Coronary artery (tissue), 2 donors: ENCODE data around the gene MX2.

ENCODE experiments used
- DNase-seq: peaks from one replicate; pipeline ENCODE4 v3.0.0-alpha.2; 2017; ENCODE audit warnings: low spot score
- H3K27ac ChIP-seq, 2 donors: fragments of 200-600 bp; sonication (generic); one replicate each; pipeline ENCODE4 v1.5.1; 2016 to 2019
- H3K4me3 ChIP-seq: fragments of 200-600 bp; sonication (generic); 2 replicates; pipeline ENCODE4 v1.5.1; 2016; ENCODE audit warnings: mild to moderate bottlenecking, moderate library complexity
- TF ChIP-seq, protein P1 (sequence below): fragments of 200-600 bp; sonication (generic); IDR thresholded peaks from one replicate; pipeline ENCODE4 v1.5.1; 2019; ENCODE audit warnings: antibody characterized with exemption

Gene MX2

GRCh38 chr21:41388259-41388658 lies 26.4 kb downstream of the MX2 start:
- H3K27ac ChIP-seq = no peak overlapping the region

GRCh38 chr21:41390043-41390639 lies 28.3 kb downstream of the MX2 start:
- DNase-seq = peak; percentile 31
- Histone ChIP-seq H3K27ac (no peak overlapping the region), H3K4me3 (no peak overlapping the region)
- TF ChIP-seq, protein P1, sequence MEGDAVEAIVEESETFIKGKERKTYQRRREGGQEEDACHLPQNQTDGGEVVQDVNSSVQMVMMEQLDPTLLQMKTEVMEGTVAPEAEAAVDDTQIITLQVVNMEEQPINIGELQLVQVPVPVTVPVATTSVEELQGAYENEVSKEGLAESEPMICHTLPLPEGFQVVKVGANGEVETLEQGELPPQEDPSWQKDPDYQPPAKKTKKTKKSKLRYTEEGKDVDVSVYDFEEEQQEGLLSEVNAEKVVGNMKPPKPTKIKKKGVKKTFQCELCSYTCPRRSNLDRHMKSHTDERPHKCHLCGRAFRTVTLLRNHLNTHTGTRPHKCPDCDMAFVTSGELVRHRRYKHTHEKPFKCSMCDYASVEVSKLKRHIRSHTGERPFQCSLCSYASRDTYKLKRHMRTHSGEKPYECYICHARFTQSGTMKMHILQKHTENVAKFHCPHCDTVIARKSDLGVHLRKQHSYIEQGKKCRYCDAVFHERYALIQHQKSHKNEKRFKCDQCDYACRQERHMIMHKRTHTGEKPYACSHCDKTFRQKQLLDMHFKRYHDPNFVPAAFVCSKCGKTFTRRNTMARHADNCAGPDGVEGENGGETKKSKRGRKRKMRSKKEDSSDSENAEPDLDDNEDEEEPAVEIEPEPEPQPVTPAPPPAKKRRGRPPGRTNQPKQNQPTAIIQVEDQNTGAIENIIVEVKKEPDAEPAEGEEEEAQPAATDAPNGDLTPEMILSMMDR = no peak

More at GRCh38 chr21:41388259-41388658, 26.4 kb downstream of the MX2 start:
- no peak overlapping the region for H3K4me3 ChIP-seq
- TF ChIP-seq, protein P1 = no peak
- no peak for DNase-seq

DNA sequence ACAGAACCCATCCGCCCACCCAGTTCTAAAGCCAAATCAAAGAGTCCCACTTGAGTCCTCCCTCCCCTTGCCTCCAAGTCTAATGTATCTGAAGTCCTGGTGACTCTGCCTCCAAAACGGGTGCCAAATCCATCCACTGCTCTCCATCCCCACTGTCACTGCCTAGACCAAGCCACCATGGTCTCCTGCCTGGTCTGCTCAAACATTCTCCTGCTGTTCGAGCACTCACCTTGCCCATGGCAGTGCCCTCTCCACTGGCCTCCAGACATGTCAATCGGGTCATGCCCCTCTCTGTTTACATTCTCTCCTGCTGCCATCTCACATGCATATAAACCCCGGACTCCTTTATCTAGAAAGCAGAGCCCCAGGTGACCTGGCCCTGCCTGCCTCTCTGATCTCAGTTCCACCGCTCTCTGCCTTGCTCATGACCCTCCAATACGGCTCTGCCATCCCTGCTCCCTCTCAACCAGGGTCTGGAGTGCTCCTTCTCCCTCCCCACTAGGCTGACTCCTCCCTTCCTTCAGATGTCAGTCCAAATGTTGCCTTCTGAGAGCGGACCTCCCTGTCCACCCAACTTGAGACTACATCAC lies 32.1 kb downstream of the MX2 start:
- no peak overlapping the region for H3K4me3 ChIP-seq
- peak; percentile 52 for DNase-seq
- TF ChIP-seq, protein P1 = no peak
- no peak overlapping the region for H3K27ac ChIP-seq

- DNase-seq = peak; percentile 72
- Histone ChIP-seq H3K4me3 (no peak overlapping the region), H3K27ac (peak overlapping the region in 1 of 2 donors; percentile 65)
- TF ChIP-seq, protein P1 = no peak
Measured at GRCh38 chr21:41396558-41397075, 34.8 kb downstream of the MX2 start.

GRCh38 chr21:41397471-41397891 lies 35.7 kb downstream of the MX2 start:
- TF ChIP-seq, protein P1 = no peak
- Histone ChIP-seq H3K4me3 (no peak overlapping the region), H3K27ac (peak overlapping the region in 1 of 2 donors; percentile 65)
- peak; percentile 38 for DNase-seq

GRCh38 chr21:41398251-41398650 lies 36.4 kb downstream of the MX2 start:
- H3K4me3 ChIP-seq = no peak overlapping the region
- no peak overlapping the region for H3K27ac ChIP-seq
- TF ChIP-seq, protein P1 = no peak
- no peak for DNase-seq

DNA sequence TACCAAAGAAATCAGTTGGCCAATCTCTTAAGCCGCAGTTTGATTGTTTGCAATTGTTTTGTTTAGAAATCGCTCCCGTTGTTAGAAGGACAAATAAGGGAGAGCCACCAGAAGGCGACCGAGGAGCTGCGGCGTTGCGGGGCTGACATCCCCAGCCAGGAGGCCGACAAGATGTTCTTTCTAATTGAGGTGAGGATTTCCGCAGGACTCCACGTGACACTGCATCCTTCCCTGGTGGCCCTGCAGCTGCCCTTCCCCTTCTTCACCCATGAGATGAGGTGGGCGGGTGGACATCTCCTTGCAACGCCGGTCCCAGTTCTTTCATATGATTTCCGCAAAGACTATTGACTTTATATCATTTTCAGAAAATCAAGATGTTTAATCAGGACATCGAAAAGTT lies 37.0 kb downstream of the MX2 start:
- Histone ChIP-seq H3K27ac (no peak overlapping the region), H3K4me3 (no peak overlapping the region)
- DNase-seq = peak; percentile 24
- TF ChIP-seq, protein P1 = no peak
